ENCODE measurements around the gene TATDN2.

- TF ChIP-seq, protein P1, sequence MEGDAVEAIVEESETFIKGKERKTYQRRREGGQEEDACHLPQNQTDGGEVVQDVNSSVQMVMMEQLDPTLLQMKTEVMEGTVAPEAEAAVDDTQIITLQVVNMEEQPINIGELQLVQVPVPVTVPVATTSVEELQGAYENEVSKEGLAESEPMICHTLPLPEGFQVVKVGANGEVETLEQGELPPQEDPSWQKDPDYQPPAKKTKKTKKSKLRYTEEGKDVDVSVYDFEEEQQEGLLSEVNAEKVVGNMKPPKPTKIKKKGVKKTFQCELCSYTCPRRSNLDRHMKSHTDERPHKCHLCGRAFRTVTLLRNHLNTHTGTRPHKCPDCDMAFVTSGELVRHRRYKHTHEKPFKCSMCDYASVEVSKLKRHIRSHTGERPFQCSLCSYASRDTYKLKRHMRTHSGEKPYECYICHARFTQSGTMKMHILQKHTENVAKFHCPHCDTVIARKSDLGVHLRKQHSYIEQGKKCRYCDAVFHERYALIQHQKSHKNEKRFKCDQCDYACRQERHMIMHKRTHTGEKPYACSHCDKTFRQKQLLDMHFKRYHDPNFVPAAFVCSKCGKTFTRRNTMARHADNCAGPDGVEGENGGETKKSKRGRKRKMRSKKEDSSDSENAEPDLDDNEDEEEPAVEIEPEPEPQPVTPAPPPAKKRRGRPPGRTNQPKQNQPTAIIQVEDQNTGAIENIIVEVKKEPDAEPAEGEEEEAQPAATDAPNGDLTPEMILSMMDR (IDR thresholded peaks at IDR 0.05 in 8 of 11, conservative IDR thresholded peaks at IDR 0.05 in 3 of 11): no peak
- no peak for TF ChIP-seq POLR2A (IDR thresholded peaks at IDR 0.05)
Observed at GRCh38 chr3:10272977-10273376, 24.7 kb downstream of the TATDN2 start.

Data from spleen (tissue), 7 donors.